Medulla oblongata (tissue), 1 donor: ENCODE results near the gene CDH12.
"Not testable (repeated sequence)": the region's sequence is repeated elsewhere in the genome, so short reads cannot be mapped to it uniquely, and the experiment has no call there.

Source experiments
- DNase-seq: peaks from one replicate; pipeline ENCODE4 v3.0.0-alpha.2; 2015; ENCODE audit errors: extremely low spot score

CDH12 gene

GRCh38 chr5:22650511-22650910 lies 202.6 kb downstream of the CDH12 start:
- no peak for DNase-seq

GRCh38 chr5:22649074-22649473 lies 204.1 kb downstream of the CDH12 start:
- DNase-seq = no peak

- no peak for DNase-seq
These were observed 208.3 kb downstream of the CDH12 start for GRCh38 chr5:22644859-22645258.

- no peak for DNase-seq
These were observed 209.8 kb downstream of the CDH12 start for GRCh38 chr5:22643356-22643755.

GRCh38 chr5:22631683-22632082 lies 221.5 kb downstream of the CDH12 start:
- DNase-seq = no peak

- DNase-seq = no peak
These were observed 226.1 kb downstream of the CDH12 start for GRCh38 chr5:22627029-22627428.

- DNase-seq = no peak
These were observed 227.7 kb downstream of the CDH12 start for GRCh38 chr5:22625451-22625850.

GRCh38 chr5:22621084-22621483 lies 232.1 kb downstream of the CDH12 start:
- DNase-seq = no peak

GRCh38 chr5:22615964-22616363 lies 237.2 kb downstream of the CDH12 start:
- DNase-seq = no peak

- DNase-seq = no peak
These were observed 238.6 kb downstream of the CDH12 start for GRCh38 chr5:22614486-22615094.

- DNase-seq = no peak
These were observed 240.2 kb downstream of the CDH12 start for GRCh38 chr5:22612928-22613327.

- DNase-seq = no peak
These were observed 241.8 kb downstream of the CDH12 start for GRCh38 chr5:22611327-22611726.

- DNase-seq = not testable (repeated sequence)
These were observed 245.6 kb downstream of the CDH12 start for GRCh38 chr5:22607498-22607897.

GRCh38 chr5:22605473-22605872 lies 247.7 kb downstream of the CDH12 start:
- no peak for DNase-seq

- no peak for DNase-seq
These were observed 248.4 kb downstream of the CDH12 start for GRCh38 chr5:22604711-22605110.

GRCh38 chr5:22598796-22599195 lies 254.3 kb downstream of the CDH12 start:
- DNase-seq = no peak

- no peak for DNase-seq
These were observed 256.7 kb downstream of the CDH12 start for GRCh38 chr5:22596404-22596970.

GRCh38 chr5:22594491-22594890 lies 258.7 kb downstream of the CDH12 start:
- no peak for DNase-seq

GRCh38 chr5:22593592-22593991 lies 259.6 kb downstream of the CDH12 start:
- no peak for DNase-seq

- DNase-seq = no peak
These were observed 261.7 kb downstream of the CDH12 start for GRCh38 chr5:22591461-22591860.

GRCh38 chr5:22590677-22591268 lies 262.4 kb downstream of the CDH12 start:
- DNase-seq = no peak

- no peak for DNase-seq
These were observed 275.4 kb downstream of the CDH12 start for GRCh38 chr5:22577711-22578110.

GRCh38 chr5:22577006-22577405 lies 276.1 kb downstream of the CDH12 start:
- DNase-seq = no peak

- no peak for DNase-seq
These were observed 280.2 kb downstream of the CDH12 start for GRCh38 chr5:22572941-22573340.
